Mucosa of rectum (tissue), 2 donors: ENCODE results near the gene TRIM8.

Experiments used
- H3K27ac ChIP-seq, 2 donors: one replicate each; pipeline ENCODE4 v1.7.0; 2013; ENCODE audit warnings: inconsistent platforms in 2 of 2, low read depth in 2 of 2, low read length in 2 of 2
- H3K27me3 ChIP-seq, 2 donors: one replicate each; pipeline ENCODE4 v1.7.0; 2013; ENCODE audit warnings: low read length in 2 of 2; ENCODE audit not compliant: control insufficient read depth in 2 of 2, insufficient read depth in 2 of 2
- H3K36me3 ChIP-seq, 2 donors: one replicate each; pipeline ENCODE4 v1.7.0; 2013; ENCODE audit warnings: low read length in 2 of 2; ENCODE audit not compliant: control insufficient read depth in 2 of 2, insufficient read depth in 2 of 2
- H3K4me1 ChIP-seq, 2 donors: one replicate each; pipeline ENCODE4 v1.7.0; 2013; ENCODE audit warnings: low read length in 2 of 2, mild to moderate bottlenecking in 1 of 2; ENCODE audit not compliant: control insufficient read depth in 2 of 2, insufficient read depth in 2 of 2
- H3K4me3 ChIP-seq, 2 donors: one replicate each; pipeline ENCODE4 v1.7.0; 2013; ENCODE audit warnings: low read length in 2 of 2
- H3K9ac ChIP-seq, 2 donors: one replicate each; pipeline ENCODE4 v1.7.0; 2013; ENCODE audit warnings: low read length in 2 of 2, low read depth in 1 of 2, mild to moderate bottlenecking in 1 of 2
- H3K9me3 ChIP-seq, 2 donors: one replicate each; pipeline ENCODE4 v1.7.0; 2013; ENCODE audit warnings: low read length in 2 of 2; ENCODE audit not compliant: control insufficient read depth in 2 of 2
- donor health status: healthy.
- donor health status: Normal muscosa, but diverticular disease.

Gene TRIM8

DNA sequence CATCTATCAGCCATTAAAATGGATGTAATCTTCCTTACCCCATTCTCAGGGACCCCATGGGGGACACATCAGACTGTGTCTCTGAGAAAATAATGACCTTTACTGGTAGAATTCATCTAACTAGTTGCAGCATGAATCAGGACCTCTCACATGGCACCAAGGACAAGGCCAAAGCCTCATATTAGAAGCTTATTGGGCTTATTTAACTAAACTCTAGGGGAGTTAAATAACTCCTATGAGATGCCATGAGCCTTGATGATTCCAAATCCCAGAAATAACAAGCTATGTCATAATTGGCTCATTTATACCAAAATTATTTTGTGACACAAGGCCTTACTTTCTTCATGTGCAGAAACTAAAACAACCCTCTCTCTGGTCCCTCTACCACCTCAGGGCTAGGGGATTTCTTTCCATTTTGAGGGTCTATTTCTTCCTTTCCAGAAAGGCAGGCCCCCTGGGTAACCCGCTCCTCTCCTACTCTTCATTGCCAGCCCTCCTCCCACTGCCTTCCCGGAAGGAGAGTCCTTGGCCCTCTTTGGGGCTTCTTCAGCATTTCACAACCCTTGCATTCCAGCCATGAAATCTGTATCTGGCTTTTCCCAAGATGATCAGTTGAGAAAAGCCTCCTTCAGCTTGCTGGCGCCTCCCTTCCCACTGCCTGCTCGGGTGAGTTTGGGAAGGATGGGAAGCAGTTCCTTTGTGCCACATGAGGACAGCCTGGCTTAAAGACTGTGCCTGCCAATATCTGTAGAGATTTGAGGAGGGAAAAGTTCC is 41.8 kb upstream of the TRIM8 start:
- Histone ChIP-seq H3K27me3 (no peaks in the 10 kb centered on the region), H3K27ac (peak overlapping the region; percentile 3 to 52), H3K36me3 (peaks cover 9 to 29% of the 10 kb centered on the region in 2 donors), H3K9ac (no peak overlapping the region), H3K9me3 (no peaks in the 10 kb centered on the region), H3K4me1 (no peaks in the 10 kb centered on the region), H3K4me3 (no peak overlapping the region)

DNA sequence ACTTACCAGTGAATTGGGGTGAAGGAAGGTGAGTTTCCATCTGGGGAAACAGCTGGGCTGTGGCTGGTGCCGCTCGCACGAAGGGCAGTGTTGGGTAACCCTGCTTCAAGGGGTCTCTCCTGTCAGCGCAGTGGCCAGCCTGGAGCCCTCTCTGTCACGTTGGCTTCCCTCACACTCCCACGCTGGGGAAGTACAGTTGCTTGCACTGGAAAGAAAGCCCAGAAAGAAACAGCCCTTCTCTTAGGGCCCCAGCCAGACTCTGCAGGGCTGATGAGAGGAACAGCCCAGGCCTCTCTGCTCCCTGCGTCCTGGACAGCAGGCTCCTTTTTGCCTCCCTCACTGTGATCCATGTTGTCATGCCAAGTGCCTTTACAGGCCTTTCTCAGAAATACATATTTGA is 40.3 kb upstream of the TRIM8 start:
- Histone ChIP-seq H3K36me3 (peaks cover 7 to 27% of the 10 kb centered on the region in 2 donors), H3K9ac (no peak overlapping the region), H3K4me3 (no peak overlapping the region), H3K9me3 (no peaks in the 10 kb centered on the region), H3K4me1 (no peaks in the 10 kb centered on the region), H3K27me3 (no peaks in the 10 kb centered on the region), H3K27ac (peak overlapping the region in 1 of 2 donors; percentile 1)

DNA sequence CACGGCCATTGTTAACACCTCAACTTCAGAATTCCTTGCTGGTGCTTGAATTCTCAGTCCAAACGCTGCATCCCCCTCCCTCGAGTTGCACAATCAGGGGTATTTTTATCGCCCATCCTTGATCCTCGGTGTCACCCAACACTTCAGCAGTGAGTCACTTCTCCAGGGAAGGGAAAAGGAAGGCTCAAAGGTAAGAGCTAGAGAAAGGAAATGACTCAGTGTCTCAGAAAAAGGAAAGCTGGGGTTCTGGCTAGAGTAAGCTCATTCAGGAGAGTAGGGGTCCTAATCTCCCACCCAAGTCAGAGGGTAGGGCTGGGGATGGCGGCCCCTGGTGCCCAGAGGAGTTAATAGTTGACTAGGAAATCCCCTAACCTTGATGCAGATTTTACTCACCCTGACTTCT is 39.8 kb upstream of the TRIM8 start:
- Histone ChIP-seq H3K9me3 (no peaks in the 10 kb centered on the region), H3K27ac (peak overlapping the region in 1 of 2 donors; percentile 1), H3K4me1 (no peaks in the 10 kb centered on the region), H3K36me3 (peaks cover 7 to 24% of the 10 kb centered on the region in 2 donors), H3K4me3 (no peak overlapping the region), H3K27me3 (no peaks in the 10 kb centered on the region), H3K9ac (no peak overlapping the region)

DNA sequence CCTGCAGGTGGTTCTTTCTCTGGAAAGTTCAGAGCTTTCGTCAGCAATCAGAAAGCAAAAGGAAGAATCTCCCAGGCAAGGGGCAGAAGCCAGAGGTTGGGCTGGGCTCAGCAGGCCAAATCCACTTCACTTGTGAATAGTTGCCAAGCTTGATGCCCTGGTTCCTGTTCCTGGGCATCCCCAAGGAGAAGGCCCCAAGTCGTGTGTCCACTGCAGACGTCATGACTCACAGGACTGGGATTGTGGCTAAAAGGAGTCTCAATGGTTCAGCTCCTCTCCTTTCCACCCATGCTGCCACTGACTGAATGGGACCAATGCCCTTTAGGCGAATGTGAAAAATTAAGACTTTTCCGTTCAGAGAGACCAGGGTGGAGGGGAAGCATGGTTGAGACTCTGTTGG is 38.6 kb upstream of the TRIM8 start:
- Histone ChIP-seq H3K9me3 (no peaks in the 10 kb centered on the region), H3K4me3 (no peak overlapping the region), H3K9ac (no peak overlapping the region), H3K36me3 (peaks cover 7 to 14% of the 10 kb centered on the region in 2 donors), H3K4me1 (no peaks in the 10 kb centered on the region), H3K27me3 (no peaks in the 10 kb centered on the region), H3K27ac (no peak overlapping the region)

DNA sequence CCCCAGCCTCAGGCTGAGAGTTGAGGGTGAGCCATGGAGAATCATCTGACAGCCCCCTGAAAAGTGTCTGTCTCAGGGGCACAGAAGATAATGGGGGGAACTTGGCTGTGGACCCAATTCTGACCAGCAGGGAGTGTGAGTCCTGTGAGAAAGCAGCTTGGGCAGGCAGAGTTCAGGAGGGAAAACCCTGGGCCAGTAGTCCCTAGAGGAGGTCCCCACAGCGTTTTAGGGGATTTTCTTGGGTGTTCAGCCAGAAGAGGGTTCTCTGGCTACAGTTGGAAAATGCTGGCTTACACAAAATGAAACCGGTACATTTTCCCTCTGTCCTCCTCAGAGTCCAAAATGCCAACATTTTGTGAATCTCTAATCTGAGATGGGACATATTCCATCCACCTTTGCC is 35.8 kb upstream of the TRIM8 start:
- H3K9ac ChIP-seq, result no peak overlapping the region
- no peak overlapping the region for H3K4me3 ChIP-seq
- no peaks in the 10 kb centered on the region for H3K9me3 ChIP-seq
- no peaks in the 10 kb centered on the region for H3K27me3 ChIP-seq
- H3K27ac ChIP-seq, result no peak overlapping the region
- H3K4me1 ChIP-seq, result peaks cover 0 to 16% of the 10 kb centered on the region in 2 donors
- H3K36me3 ChIP-seq, result peaks cover 5 to 11% of the 10 kb centered on the region in 2 donors

DNA sequence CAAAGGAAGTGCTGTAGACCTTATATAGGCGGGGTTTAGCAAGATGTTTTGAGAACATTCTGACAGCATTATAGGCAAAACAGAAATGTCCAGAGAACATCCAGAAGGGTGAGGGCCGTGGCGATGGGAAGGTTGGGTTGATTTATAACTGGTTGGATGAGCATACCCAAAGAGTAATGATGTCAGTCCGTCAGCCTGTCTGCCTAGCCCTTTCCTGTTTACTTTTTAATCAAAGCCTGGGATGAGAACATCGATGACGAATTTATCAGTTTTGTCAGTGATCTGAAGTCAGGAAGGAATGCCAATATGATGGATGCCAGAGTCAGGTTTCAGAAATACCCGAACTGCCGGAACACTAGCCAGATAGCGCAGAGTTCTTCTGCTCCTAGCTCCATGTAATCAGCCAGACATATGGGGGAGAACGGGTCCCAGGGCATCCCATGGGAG is 33.8 kb upstream of the TRIM8 start:
- Histone ChIP-seq H3K36me3 (peaks cover 0 to 3% of the 10 kb centered on the region in 2 donors), H3K4me3 (no peak overlapping the region), H3K9me3 (no peaks in the 10 kb centered on the region), H3K9ac (peak overlapping the region in 1 of 2 donors; percentile 24), H3K4me1 (peaks cover 3 to 16% of the 10 kb centered on the region in 2 donors), H3K27me3 (no peaks in the 10 kb centered on the region), H3K27ac (peak overlapping the region in 1 of 2 donors; percentile 63)

DNA sequence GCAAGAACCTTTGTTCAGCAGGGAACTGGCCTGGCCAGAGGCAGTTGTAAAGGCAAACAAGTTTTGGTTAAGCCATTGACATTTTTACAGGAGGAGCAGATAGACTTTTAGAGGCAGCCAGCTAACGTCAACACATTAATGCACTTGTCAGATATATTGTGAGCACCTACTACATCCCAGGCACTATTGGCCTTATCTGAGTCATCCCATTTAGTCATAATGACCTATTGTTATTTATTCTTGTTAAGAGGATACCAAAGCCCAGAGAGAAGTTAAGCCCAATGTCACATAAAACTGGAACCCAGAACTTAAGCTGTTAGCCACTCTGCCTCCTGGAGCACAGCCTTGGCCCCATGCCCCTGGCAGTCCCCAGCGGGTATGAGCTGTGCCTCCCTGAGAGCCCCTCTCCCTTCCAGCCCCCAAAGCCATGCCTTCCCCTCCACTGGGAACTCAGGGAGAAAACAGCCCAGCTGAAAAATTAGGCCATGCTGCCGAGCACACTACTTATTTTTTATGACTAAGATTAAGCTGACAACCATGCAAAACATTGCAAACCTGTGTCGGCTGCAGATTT is 32.7 kb upstream of the TRIM8 start:
- Histone ChIP-seq H3K9ac (no peak overlapping the region), H3K4me1 (peaks cover 6 to 16% of the 10 kb centered on the region in 2 donors), H3K27me3 (no peaks in the 10 kb centered on the region), H3K9me3 (no peaks in the 10 kb centered on the region), H3K27ac (peak overlapping the region in 1 of 2 donors; percentile 63), H3K36me3 (peaks cover 0 to 5% of the 10 kb centered on the region in 2 donors), H3K4me3 (no peak overlapping the region)

DNA sequence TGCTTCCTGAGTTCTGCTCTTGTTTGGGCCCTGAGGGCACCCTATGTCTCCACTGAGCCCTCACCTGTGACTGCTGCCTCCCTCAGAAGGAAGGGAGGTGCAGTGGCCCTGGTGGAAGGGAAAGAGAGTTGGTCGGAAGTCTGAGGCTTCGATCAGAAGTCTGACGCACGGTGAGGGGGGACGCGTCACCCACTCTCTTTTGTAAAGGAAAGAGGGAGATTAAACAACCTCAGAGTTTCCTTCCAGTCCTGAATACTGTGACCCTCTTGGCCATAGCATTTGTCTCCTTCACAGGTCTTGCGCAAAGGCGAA is 31.4 kb upstream of the TRIM8 start:
- no peaks in the 10 kb centered on the region for H3K27me3 ChIP-seq
- peaks cover under 1 to 12% of the 10 kb centered on the region in 2 donors for H3K36me3 ChIP-seq
- peaks cover 6 to 16% of the 10 kb centered on the region in 2 donors for H3K4me1 ChIP-seq
- no peaks in the 10 kb centered on the region for H3K9me3 ChIP-seq
- H3K27ac ChIP-seq, result peak overlapping the region; percentile 49 to 56
- no peak overlapping the region for H3K4me3 ChIP-seq
- H3K9ac ChIP-seq, result no peak overlapping the region

DNA sequence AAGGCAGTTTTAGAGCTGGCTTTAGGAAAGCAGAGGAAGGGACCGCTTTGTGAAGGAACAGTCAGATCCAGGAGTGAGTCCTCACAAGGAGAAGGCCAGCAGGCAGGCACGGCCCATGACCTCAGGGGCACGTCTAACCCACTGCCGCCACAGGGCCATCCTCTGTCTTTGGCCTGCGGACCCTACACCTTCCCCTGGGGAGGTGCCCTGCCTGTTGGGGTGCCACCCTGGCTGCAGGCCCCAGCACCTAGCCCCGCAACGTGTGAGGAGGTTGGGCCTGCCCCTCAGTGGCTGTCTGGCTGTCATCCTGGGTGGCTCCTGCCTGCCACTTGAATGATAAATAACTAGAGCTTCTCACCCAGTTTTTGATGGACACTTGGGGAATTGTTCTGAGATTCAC is 31.0 kb upstream of the TRIM8 start:
- H3K27me3 ChIP-seq, result no peaks in the 10 kb centered on the region
- peaks cover 4 to 15% of the 10 kb centered on the region in 2 donors for H3K36me3 ChIP-seq
- H3K9ac ChIP-seq, result no peak overlapping the region
- peak overlapping the region; percentile 49 to 56 for H3K27ac ChIP-seq
- H3K4me3 ChIP-seq, result no peak overlapping the region
- H3K9me3 ChIP-seq, result no peaks in the 10 kb centered on the region
- H3K4me1 ChIP-seq, result peaks cover 6 to 16% of the 10 kb centered on the region in 2 donors

DNA sequence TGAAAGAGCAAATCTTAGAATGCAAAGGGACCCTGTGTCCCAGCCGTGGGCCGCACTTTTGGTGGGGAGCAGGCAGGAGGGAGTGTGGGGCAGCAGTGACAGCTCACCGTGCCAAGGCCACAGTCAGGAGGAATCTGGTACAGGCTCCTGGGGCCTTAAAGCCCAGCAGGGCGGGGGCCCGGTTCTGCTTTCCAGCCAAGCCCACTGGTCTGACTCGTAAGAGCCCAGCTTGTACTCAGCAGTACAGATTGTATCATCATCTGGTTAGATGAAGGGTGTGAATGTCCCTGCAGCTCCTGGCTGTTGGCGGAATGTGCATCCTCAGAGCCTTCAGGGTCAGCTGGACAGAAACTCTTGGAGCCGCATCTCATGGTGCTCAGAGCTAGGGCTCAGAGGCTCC is 30.5 kb upstream of the TRIM8 start:
- H3K4me3 ChIP-seq, result no peak overlapping the region
- peak overlapping the region; percentile 49 to 56 for H3K27ac ChIP-seq
- no peaks in the 10 kb centered on the region for H3K9me3 ChIP-seq
- peaks cover 5 to 15% of the 10 kb centered on the region in 2 donors for H3K36me3 ChIP-seq
- no peaks in the 10 kb centered on the region for H3K27me3 ChIP-seq
- peaks cover 6 to 16% of the 10 kb centered on the region in 2 donors for H3K4me1 ChIP-seq
- H3K9ac ChIP-seq, result no peak overlapping the region
